22Rv1 (cell line): ENCODE results near the gene DPYSL5.

Source experiments
- H3K27ac ChIP-seq: fragments of 450-650 bp; 2 replicates; pipeline ENCODE4 v1.5.1; 2017
- ZFX ChIP-seq: fragments of 450-650 bp; IDR thresholded peaks from 2 replicates; pipeline ENCODE4 v1.6.1; 2017; ENCODE audit warnings: antibody characterized with exemption, borderline replicate concordance
- TF ChIP-seq, protein P1 (sequence below): fragments of 450-650 bp; IDR thresholded peaks from 2 replicates; pipeline ENCODE4 v1.5.1; 2017; ENCODE audit warnings: mild to moderate bottlenecking

The DPYSL5 gene

DNA sequence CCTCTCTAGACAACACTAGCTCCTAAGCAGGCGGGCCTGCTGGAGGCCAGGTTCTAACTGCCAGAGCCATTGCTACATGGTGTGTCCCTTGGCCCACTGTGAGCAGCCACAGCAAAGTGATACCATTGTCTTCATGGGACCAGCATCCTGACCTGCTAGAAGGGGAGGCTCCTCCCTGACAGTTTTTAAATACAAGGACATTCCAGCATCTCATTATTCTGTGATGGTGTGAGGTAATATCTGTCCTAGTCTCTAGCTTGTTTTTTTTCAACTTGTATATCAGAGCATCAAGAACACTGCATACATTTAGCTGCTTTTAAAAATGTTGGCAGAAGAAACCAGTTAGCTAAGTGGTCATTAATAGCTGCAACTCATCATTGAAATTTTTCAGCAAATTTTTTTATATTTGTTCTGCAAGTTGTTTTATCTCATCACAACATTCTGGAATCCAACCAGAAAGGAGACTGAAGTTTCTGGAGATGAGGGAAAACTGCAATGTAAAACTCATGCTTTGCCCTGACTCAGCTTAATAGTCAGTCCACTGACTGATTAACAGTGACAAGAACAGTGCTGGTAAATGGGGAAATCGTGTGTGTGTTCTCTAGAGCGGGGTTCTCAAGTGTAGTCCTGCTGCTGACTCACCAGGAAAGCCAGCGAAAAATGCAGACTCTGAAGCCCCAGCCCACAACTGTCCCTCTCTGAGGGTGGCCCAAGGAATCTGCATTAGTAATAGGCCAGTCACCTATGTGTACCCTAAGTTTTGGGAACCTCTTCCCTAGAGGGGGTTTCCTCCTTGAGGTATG lies 140.3 kb downstream of the DPYSL5 start:
- H3K27ac ChIP-seq: no peak overlapping the region
- no peak for TF ChIP-seq ZFX
- TF ChIP-seq, protein P1, sequence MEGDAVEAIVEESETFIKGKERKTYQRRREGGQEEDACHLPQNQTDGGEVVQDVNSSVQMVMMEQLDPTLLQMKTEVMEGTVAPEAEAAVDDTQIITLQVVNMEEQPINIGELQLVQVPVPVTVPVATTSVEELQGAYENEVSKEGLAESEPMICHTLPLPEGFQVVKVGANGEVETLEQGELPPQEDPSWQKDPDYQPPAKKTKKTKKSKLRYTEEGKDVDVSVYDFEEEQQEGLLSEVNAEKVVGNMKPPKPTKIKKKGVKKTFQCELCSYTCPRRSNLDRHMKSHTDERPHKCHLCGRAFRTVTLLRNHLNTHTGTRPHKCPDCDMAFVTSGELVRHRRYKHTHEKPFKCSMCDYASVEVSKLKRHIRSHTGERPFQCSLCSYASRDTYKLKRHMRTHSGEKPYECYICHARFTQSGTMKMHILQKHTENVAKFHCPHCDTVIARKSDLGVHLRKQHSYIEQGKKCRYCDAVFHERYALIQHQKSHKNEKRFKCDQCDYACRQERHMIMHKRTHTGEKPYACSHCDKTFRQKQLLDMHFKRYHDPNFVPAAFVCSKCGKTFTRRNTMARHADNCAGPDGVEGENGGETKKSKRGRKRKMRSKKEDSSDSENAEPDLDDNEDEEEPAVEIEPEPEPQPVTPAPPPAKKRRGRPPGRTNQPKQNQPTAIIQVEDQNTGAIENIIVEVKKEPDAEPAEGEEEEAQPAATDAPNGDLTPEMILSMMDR: no peak

DNA sequence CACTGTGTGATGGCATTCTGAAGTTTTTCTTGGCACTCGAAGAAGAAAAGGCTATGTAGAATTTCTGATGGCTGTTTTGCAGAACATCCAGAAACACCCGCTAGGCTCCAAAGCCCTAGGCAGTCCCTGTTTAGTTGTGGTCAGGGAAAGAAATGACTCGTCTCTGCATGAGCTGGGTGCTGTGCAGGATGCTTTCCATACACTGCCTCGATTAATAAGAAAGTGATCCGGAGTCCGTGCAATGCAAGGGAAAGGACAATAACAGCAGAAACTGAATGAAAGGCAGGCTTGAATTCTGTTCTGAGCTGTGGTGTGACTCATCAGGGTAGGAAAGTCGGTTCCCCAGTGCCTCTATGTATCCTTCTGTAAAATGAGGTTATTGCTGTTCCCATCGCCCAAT lies 141.2 kb downstream of the DPYSL5 start:
- no peak overlapping the region for H3K27ac ChIP-seq
- TF ChIP-seq, protein P1: no peak
- no peak for TF ChIP-seq ZFX

DNA sequence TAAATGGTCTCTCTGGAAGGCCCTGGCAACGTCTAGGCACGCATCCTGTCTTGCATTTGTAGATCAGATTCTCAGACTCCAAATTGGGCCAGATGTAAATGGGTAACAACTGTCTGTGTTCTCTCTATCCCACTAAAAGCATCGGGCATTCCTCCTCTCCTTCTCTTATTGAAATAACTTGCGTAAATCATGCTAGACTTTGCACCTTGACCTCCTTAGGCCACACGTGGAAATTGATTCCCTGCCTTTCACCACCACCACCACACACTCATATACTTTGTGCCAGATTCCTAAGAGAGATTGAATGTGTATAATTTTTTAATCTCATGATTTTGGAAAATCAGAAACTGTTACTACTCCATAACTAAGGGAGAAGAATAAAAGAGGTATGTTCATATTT lies 143.8 kb downstream of the DPYSL5 start:
- H3K27ac ChIP-seq: no peak overlapping the region
- TF ChIP-seq ZFX: no peak
- TF ChIP-seq, protein P1: no peak

GRCh38 chr2:26993768-26994167 lies 145.8 kb downstream of the DPYSL5 start:
- TF ChIP-seq, protein P1: no peak
- TF ChIP-seq ZFX: no peak

GRCh38 chr2:26994983-26995382 lies 147.1 kb downstream of the DPYSL5 start:
- TF ChIP-seq ZFX: no peak
- TF ChIP-seq, protein P1: no peak
- no peak overlapping the region for H3K27ac ChIP-seq

More at GRCh38 chr2:26993768-26994167, 145.8 kb downstream of the DPYSL5 start:
- no peak overlapping the region for H3K27ac ChIP-seq

GRCh38 chr2:26997394-26997793 lies 149.5 kb downstream of the DPYSL5 start:
- no peak overlapping the region for H3K27ac ChIP-seq
- no peak for TF ChIP-seq ZFX
- TF ChIP-seq, protein P1: no peak

DNA sequence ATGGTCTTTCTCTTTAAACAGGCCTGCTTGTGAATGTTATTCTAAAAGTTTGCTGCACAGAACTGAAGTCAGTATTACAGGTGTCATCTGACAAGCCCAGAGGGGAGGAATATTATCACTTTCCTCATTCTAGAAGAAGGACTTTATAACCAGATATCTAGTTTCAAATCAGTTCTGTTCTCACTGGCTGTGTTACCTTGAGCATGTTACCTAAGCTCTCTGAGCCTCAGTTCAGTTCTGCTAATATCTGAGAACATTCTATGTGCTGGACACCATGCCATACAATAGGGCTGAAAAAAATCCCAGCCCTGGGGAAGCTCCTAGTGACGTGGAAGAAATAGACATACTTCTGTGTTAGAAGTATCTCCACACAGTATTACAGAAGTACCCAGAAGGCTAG lies 150.4 kb downstream of the DPYSL5 start:
- no peak overlapping the region for H3K27ac ChIP-seq
- TF ChIP-seq ZFX: no peak
- TF ChIP-seq, protein P1: no peak
